Measurements from ENCODE around the gene CFAP47.
"Not testable (repeated sequence)": the region's sequence is repeated elsewhere in the genome, so short reads cannot be mapped to it uniquely, and the experiment has no call there.

The CFAP47 gene

GRCh38 chrX:36234840-36235528 lies 315.4 kb downstream of the CFAP47 start:
- not testable (repeated sequence) for DNase-seq (ENCODE audit: low read depth)

- no peak for DNase-seq (ENCODE audit: low read depth)
These were observed 321.9 kb downstream of the CFAP47 start for GRCh38 chrX:36241397-36241796.

- no peak for DNase-seq (ENCODE audit: low read depth)
These were observed 346.6 kb downstream of the CFAP47 start for GRCh38 chrX:36266155-36266554.

- no peak for DNase-seq (ENCODE audit: low read depth)
These were observed 390.6 kb downstream of the CFAP47 start for GRCh38 chrX:36310136-36310535.

GRCh38 chrX:36314303-36314702 lies 394.8 kb downstream of the CFAP47 start:
- DNase-seq (ENCODE audit: low read depth) = no peak

- DNase-seq (ENCODE audit: low read depth) = peak; percentile 28
These were observed 415.0 kb downstream of the CFAP47 start for GRCh38 chrX:36334572-36334971.

GRCh38 chrX:36336751-36337150 lies 417.2 kb downstream of the CFAP47 start:
- DNase-seq (ENCODE audit: low read depth) = no peak

- DNase-seq (ENCODE audit: low read depth) = no peak
These were observed 424.8 kb downstream of the CFAP47 start for GRCh38 chrX:36344301-36344700.

GRCh38 chrX:36348509-36348908 lies 429.0 kb downstream of the CFAP47 start:
- DNase-seq (ENCODE audit: low read depth) = no peak

GRCh38 chrX:36357855-36358254 lies 438.3 kb downstream of the CFAP47 start:
- no peak for DNase-seq (ENCODE audit: low read depth)

- DNase-seq (ENCODE audit: low read depth) = no peak
These were observed 444.7 kb downstream of the CFAP47 start for GRCh38 chrX:36364262-36364661.

GRCh38 chrX:36383495-36383894 lies 464.0 kb downstream of the CFAP47 start:
- no peak for DNase-seq (ENCODE audit: low read depth)

GRCh38 chrX:36388901-36389300 lies 469.4 kb downstream of the CFAP47 start:
- DNase-seq (ENCODE audit: low read depth) = peak; percentile 5

GRCh38 chrX:36401774-36402173 lies 482.2 kb downstream of the CFAP47 start:
- DNase-seq (ENCODE audit: low read depth) = no peak

GRCh38 chrX:36407836-36408235 lies 488.3 kb downstream of the CFAP47 start:
- DNase-seq (ENCODE audit: low read depth) = no peak

GRCh38 chrX:36414056-36414455 lies 494.5 kb downstream of the CFAP47 start:
- DNase-seq (ENCODE audit: low read depth) = no peak

GRCh38 chrX:36422368-36422767 lies 502.8 kb downstream of the CFAP47 start:
- no peak for DNase-seq (ENCODE audit: low read depth)

GRCh38 chrX:36431819-36432218 lies 512.3 kb downstream of the CFAP47 start:
- DNase-seq (ENCODE audit: low read depth) = peak; percentile 70

- DNase-seq (ENCODE audit: low read depth) = peak; percentile 24
These were observed 515.0 kb downstream of the CFAP47 start for GRCh38 chrX:36434522-36434921.
